Activated CD8-positive, alpha-beta T cell treated with anti-CD3 and anti-CD28 coated beads for 36 hours (primary cell): ENCODE measurements around the gene GABPB2. TPM values are rescaled to one million over a fixed set of nuclear protein-coding genes. Genes with fewer than 3 reads are reported as not detected.

Experiments used
- ATAC-seq: fragments of 200-7000 bp; cut with Tn5 transposase; one replicate; pipeline ENCODE4 v1.10.0; 2021; ENCODE audit warnings: mild to moderate bottlenecking, moderate library complexity
- CTCF ChIA-PET: fragments of 350-600 bp; sonication (Branson Sonifier 250); formaldehyde crosslinking; loops from one replicate; lab custom pipeline; 2021; ENCODE audit warnings: antibody characterized with exemption; lab: Charles Lee
- POLR2A ChIA-PET: fragments of 350-600 bp; sonication (Branson Sonifier 250); formaldehyde crosslinking; loops from one replicate; lab custom pipeline; 2021; ENCODE audit warnings: antibody characterized with exemption; lab: Charles Lee
- DNase-seq: peaks from one replicate; pipeline ENCODE4 v3.0.0-alpha.2; 2020
- H3K27ac Mint-ChIP-seq: one replicate; pipeline ENCODE4 v1.8.0; 2021; ENCODE audit warnings: mild to moderate bottlenecking, mixed read lengths
- H3K27me3 Mint-ChIP-seq: one replicate; pipeline ENCODE4 v1.8.0; 2021; ENCODE audit warnings: mixed read lengths
- H3K36me3 Mint-ChIP-seq: one replicate; pipeline ENCODE4 v1.8.0; 2021; ENCODE audit warnings: low read depth, mixed read lengths
- H3K4me1 Mint-ChIP-seq: one replicate; pipeline ENCODE4 v1.8.0; 2021; ENCODE audit warnings: low read depth, mixed read lengths
- H3K4me3 Mint-ChIP-seq: one replicate; pipeline ENCODE4 v1.8.0; 2021; ENCODE audit warnings: mild to moderate bottlenecking, moderate library complexity, mixed read lengths
- H3K9me3 Mint-ChIP-seq: one replicate; pipeline ENCODE4 v1.8.0; 2021; ENCODE audit warnings: mixed read lengths
- CTCF ChIP-seq: fragments of 200-600 bp; IDR thresholded peaks from one replicate; pipeline ENCODE4 v1.8.0; 2022; ENCODE audit warnings: antibody characterized with exemption, mild to moderate bottlenecking
- intact Hi-C: fragments of 100-400 bp; cut with micrococcal nuclease; formaldehyde crosslinking; loops from one replicate; pipeline ENCODE4 v1.10.0; 2022
- total RNA-seq, 2 experiments: library from RNA; stranded (reverse); gene quantifications; one replicate each; pipeline ENCODE4 v1.2.3, GENCODE V29; 2021

GABPB2 gene
- total RNA-seq, 2 experiments from 2014 or later, result 17.5 to 19.3 TPM

- ATAC-seq, result no peak
- TF ChIP-seq CTCF, result no peak
- H3K27me3 Mint-ChIP-seq, result no peaks in the 10 kb centered on the region
- ChIA-PET CTCF (interaction anchor here (0.6 to 6.5 kb wide), 5 partner anchors 8 to 63 kb away, joined by 3 to 56 read pairs (median 3); partner anchors contain the start of gene MINDY1), POLR2A (interaction anchor here (0.6 to 1.4 kb wide), 8 partner anchors 10 to 194 kb away, joined by 3 to 4 read pairs (median 3); partner anchors contain the start of gene CDC42SE1)
- peaks cover 24% of the 10 kb centered on the region for H3K4me1 Mint-ChIP-seq
- H3K27ac Mint-ChIP-seq, result no peak overlapping the region
- H3K4me3 Mint-ChIP-seq, result no peak overlapping the region
- DNase-seq, result peak; percentile 56
- intact Hi-C loops, result no loop called here
- H3K9me3 Mint-ChIP-seq, result no peaks in the 10 kb centered on the region
- H3K36me3 Mint-ChIP-seq, result no peaks in the 10 kb centered on the region
Measured at GRCh38 chr1:151043163-151043562, 27.4 kb upstream of the GABPB2 start.

- no peaks in the 10 kb centered on the region for H3K9me3 Mint-ChIP-seq
- peaks cover 24% of the 10 kb centered on the region for H3K36me3 Mint-ChIP-seq
- H3K4me3 Mint-ChIP-seq, result peak within 1 kb of the TSS; percentile 83
- DNase-seq, result peak; percentile 62
- H3K4me1 Mint-ChIP-seq, result peaks cover 52% of the 10 kb centered on the region
- TF ChIP-seq CTCF, result no peak
- ChIA-PET CTCF (interaction anchor here (0.8 to 6.5 kb wide), 13 partner anchors 10 to 109 kb away, joined by 3 to 56 read pairs (median 4); partner anchors contain the start of genes BNIPL, CDC42SE1, MLLT11 and TNFAIP8L2), POLR2A (interaction anchor here (1.2 to 4.0 kb wide), 6 partner anchors 9 to 109 kb away, joined by 4 to 22 read pairs (median 6); partner anchors contain the start of genes CDC42SE1, MLLT11 and TNFAIP8L2)
- intact Hi-C loops, result no loop called here
- ATAC-seq, result peak; percentile 74
- H3K27me3 Mint-ChIP-seq, result no peaks in the 10 kb centered on the region
- peak within 1 kb of the TSS; percentile 82 for H3K27ac Mint-ChIP-seq
Measured at GRCh38 chr1:151047591-151047924, 23.0 kb upstream of the GABPB2 start, which contains the start of gene C1orf56. TSS of gene C1orf56 (plus strand) at chr1:151047751. CDS start at chr1:151047848, 97 bp downstream.

- no peaks in the 10 kb centered on the region for H3K9me3 Mint-ChIP-seq
- H3K27me3 Mint-ChIP-seq, result no peaks in the 10 kb centered on the region
- peaks cover 51% of the 10 kb centered on the region for H3K4me1 Mint-ChIP-seq
- DNase-seq (peak; percentile 78), ATAC-seq (peak; percentile 85)
- ChIA-PET POLR2A (interaction anchor here (0.6 to 4.0 kb wide), 9 partner anchors 10 to 233 kb away, joined by 3 to 22 read pairs (median 4); partner anchors contain the start of genes CDC42SE1, MLLT11, TNFAIP8L2 and ZNF687), CTCF (interaction anchor here (0.8 to 6.5 kb wide), 15 partner anchors 9 to 111 kb away, joined by 3 to 56 read pairs (median 4); partner anchors contain the start of genes BNIPL, CDC42SE1, MLLT11 and TNFAIP8L2)
- H3K36me3 Mint-ChIP-seq, result peaks cover 28% of the 10 kb centered on the region
- TF ChIP-seq CTCF, result peak; percentile 64
- peak overlapping the region; percentile 83 for H3K4me3 Mint-ChIP-seq
- intact Hi-C loops, result no loop called here
- peak overlapping the region; percentile 82 for H3K27ac Mint-ChIP-seq
Measured at GRCh38 chr1:151047925-151048644, 22.5 kb upstream of the GABPB2 start.

- Mint-ChIP-seq H3K4me1 (peaks cover 50% of the 10 kb centered on the region), H3K27me3 (no peaks in the 10 kb centered on the region), H3K36me3 (peaks cover 32% of the 10 kb centered on the region), H3K4me3 (peak overlapping the region; percentile 83), H3K27ac (peak overlapping the region; percentile 82), H3K9me3 (no peaks in the 10 kb centered on the region)
- TF ChIP-seq CTCF, result peak; percentile 13
- ATAC-seq (no peak), DNase-seq (no peak)
- ChIA-PET CTCF (interaction anchor here (0.8 to 6.5 kb wide), 8 partner anchors 9 to 110 kb away, joined by 3 to 56 read pairs (median 4); partner anchors contain the start of genes CDC42SE1, MLLT11 and TNFAIP8L2), POLR2A (interaction anchor here (1.0 to 4.0 kb wide), 4 partner anchors 10 to 108 kb away, joined by 3 to 22 read pairs (median 4); partner anchors contain the start of genes CDC42SE1 and TNFAIP8L2)
- intact Hi-C loops, result no loop called here
Measured at GRCh38 chr1:151048645-151049032, 21.9 kb upstream of the GABPB2 start.
